Measurements from ENCODE around the gene BPIFB2. TPM values are rescaled to one million over a fixed set of nuclear protein-coding genes. Genes with fewer than 3 reads are reported as not detected.

Gene BPIFB2
- total and polyA plus RNA-seq, 10 of the 15 experiments (the other 5 are each of a cell fraction or from before 2014, with no cell fraction given), result not detected

GRCh38 chr20:33070111-33071053, 62.9 kb downstream of the BPIFB2 start:
- no peak overlapping the region for H3K4me3 ChIP-seq
- no peaks in the 10 kb centered on the region for H3K4me1 ChIP-seq (ENCODE audit: control insufficient read depth, insufficient read depth, low read length)
- RAD21 ChIA-PET (ENCODE audit: unreplicated experiment), result interaction anchor here (0.6 kb wide), 1 partner anchor 126 kb away, joined by 3 read pairs; no protein-coding TSS in a partner anchor
- no peak overlapping the region for H2AFZ ChIP-seq (ENCODE audit: control insufficient read depth, low read depth, low read length)
- in situ Hi-C loops (cut with MboI), result no loop called here
- no TSS peak for BruUV-seq (replicated peaks)
- no peak for FAIRE-seq
- WGBS (ENCODE audit: insufficient coverage, insufficient replicate concordance, low lambda C conversion rate, missing lambda C conversion rate), result 36% methylated on average over 19 of the region's 19 CpGs
- H3K27me3 ChIP-seq (replicated peaks in 1 of 2; ENCODE audit: control insufficient read depth in 2 of 2, insufficient read depth in 2 of 2, low read length in 1 of 2), result no peaks in the 10 kb centered on the region; a peak in 1 of 4 replicates
- intact Hi-C loops (cut with micrococcal nuclease; ENCODE audit: unreplicated experiment), result no loop called here
- H3K79me2 ChIP-seq (ENCODE audit: control insufficient read depth, insufficient read depth, low read length), result no peaks in the 10 kb centered on the region
- no peak for TF ChIP-seq ZNF687 (IDR thresholded peaks at IDR 0.05)
- TF ChIP-seq POLR2AphosphoS2 (IDR thresholded peaks at IDR 0.05; ENCODE audit: low read depth, low read length), result no peak
- TF ChIP-seq RELA (IDR thresholded peaks at IDR 0.05; ENCODE audit: borderline replicate concordance, partially characterized antibody), result no peak
- TF ChIP-seq YBX1 (IDR thresholded peaks at IDR 0.05), result no peak
- TF ChIP-seq RAD21 (IDR thresholded peaks at IDR 0.05; ENCODE audit: insufficient read depth, low read depth, low read length), result no peak
- TF ChIP-seq SRF (IDR thresholded peaks at IDR 0.05; ENCODE audit: low read depth in 2 of 2, low read length in 2 of 2), result no peak
- TF ChIP-seq NR2F1 (conservative IDR thresholded peaks at IDR 0.05), result no peak
- TF ChIP-seq JUND (IDR thresholded peaks at IDR 0.05; ENCODE audit: low read depth, low read length), result no peak
- TF ChIP-seq SIN3A (IDR thresholded peaks at IDR 0.05; ENCODE audit: low read depth, low read length), result no peak
- no peak for TF ChIP-seq PKNOX1 (IDR thresholded peaks at IDR 0.05)
- TF ChIP-seq TCF3 (IDR thresholded peaks at IDR 0.05; ENCODE audit: borderline replicate concordance, insufficient read depth, low read depth, low read length), result no peak
- no peak for TF ChIP-seq ZNF207 (IDR thresholded peaks at IDR 0.05; ENCODE audit: borderline replicate concordance)
- no peaks in the 10 kb centered on the region for H4K20me1 ChIP-seq (ENCODE audit: control insufficient read depth, insufficient read depth)
- CTCF ChIA-PET, result interaction anchor here (0.6 kb wide), 1 partner anchor 133 kb away, joined by 3 read pairs; no protein-coding TSS in a partner anchor
- no peaks in the 10 kb centered on the region for H3K36me3 ChIP-seq (ENCODE audit: control insufficient read depth in 2 of 2, insufficient read depth in 2 of 2, low read length in 1 of 2)
- no peak overlapping the region for H3K9ac ChIP-seq (ENCODE audit: control insufficient read depth, insufficient read depth, low read length)
- no peak for DNase-seq (ENCODE audit: low read depth, low spot score)
- POLR2A ChIA-PET, result no interaction called here
- no peaks in the 10 kb centered on the region for H3K9me3 ChIP-seq (replicated peaks; ENCODE audit: control insufficient read depth, insufficient read depth, low read length)
- SMC1A ChIA-PET (ENCODE audit: uncharacterized antibody, unreplicated experiment), result no interaction called here
- H3K27ac ChIP-seq (ENCODE audit: control insufficient read depth, insufficient read depth), result no peak overlapping the region
- peak; percentile 63 for ATAC-seq
- H3K4me2 ChIP-seq (ENCODE audit: control insufficient read depth, insufficient read depth), result no peak overlapping the region

Measured in GM12878 (cell line).